Stromal cell of bone marrow (primary cell): ENCODE measurements around the gene RAD51C.
A peak's percentile ranks its signal among the peaks of the same experiment; 100 is the strongest.
"Not testable (repeated sequence)": the region's sequence is repeated elsewhere in the genome, so short reads cannot be mapped to it uniquely, and the experiment has no call there.

Experiments
- DNase-seq: peaks from one replicate; pipeline ENCODE4 v3.0.0-alpha.2; 2012; ENCODE audit warnings: low read depth

RAD51C gene

DNA sequence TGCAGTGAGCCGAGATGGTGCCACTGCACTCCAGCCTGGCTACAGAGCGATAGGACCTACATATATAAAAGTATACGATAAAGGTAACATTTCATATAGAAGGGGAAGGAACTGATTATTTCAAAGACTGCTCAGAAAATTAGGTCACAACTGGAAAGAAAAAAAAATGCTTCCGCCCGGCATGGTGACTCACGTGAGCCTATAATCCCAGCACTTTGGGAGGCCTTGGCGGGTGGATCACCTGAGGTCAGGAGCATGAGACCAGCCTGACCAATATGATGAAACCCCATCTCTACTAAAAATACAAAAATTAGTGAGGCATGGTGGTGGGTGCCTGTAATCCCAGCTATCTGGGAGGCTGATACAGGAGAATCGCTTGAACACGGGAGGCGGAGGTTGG is 8.4 kb upstream of the RAD51C start:
- DNase-seq: no peak

DNA sequence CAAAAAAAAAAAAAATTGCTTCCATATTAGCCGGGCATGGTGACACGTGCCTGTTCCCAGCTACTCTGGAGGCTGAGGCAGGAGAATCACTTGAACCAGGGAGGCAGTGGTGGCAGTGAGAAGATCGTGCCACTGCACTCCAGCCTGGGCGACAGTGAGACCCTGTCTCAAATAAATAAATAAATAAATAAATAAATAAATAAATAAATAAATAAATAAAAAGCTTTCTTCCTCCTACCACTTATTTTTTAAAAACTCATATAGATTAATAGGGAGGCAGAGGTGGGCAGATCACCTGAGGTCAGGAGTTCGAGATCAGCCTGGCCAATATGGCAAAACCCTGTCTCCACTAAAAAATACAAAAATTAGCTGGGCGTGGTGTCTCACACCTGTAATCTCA is 7.9 kb upstream of the RAD51C start:
- DNase-seq: not testable (repeated sequence)

- DNase-seq: no peak
These were observed 5.4 kb upstream of the RAD51C start for GRCh38 chr17:58686980-58687379.

DNA sequence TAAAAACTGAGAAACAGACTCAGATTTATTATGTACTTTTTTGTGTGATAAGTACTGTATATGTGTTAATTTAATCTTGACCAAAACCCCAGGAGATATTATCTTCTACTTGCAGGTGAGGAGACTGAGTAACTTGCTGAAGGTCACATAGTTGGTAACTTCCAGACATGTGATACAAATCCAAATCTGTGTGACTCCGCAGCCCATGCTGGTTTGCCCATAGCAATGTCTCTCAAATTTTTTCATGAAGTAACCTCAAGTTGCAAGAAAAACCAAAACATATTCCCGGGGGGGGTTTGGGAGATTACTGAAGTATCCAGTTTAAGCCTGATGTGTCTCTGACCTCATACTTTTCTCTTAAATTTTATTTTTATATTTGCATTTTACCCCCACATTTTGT is 3.9 kb upstream of the RAD51C start:
- no peak for DNase-seq

DNA sequence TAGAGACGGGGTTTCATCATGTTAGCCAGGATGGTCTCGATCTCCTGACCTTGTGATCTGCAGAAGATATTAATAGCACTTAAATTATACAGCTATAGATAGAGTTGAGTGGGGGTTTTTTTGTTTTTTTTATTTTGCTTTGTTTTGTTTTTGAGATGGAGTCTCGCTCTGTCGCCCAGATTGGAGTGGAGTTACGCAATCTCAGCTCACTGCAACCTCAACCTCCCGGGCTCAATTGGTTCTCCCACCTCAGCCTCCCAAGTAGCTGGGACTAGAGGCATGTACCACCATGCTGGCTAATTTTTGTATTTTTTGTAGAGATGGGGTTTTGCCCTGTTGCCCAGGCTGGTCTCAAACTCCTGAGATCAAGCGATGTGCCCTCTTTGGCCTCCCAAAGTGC is 2.4 kb upstream of the RAD51C start:
- DNase-seq: not testable (repeated sequence)

DNA sequence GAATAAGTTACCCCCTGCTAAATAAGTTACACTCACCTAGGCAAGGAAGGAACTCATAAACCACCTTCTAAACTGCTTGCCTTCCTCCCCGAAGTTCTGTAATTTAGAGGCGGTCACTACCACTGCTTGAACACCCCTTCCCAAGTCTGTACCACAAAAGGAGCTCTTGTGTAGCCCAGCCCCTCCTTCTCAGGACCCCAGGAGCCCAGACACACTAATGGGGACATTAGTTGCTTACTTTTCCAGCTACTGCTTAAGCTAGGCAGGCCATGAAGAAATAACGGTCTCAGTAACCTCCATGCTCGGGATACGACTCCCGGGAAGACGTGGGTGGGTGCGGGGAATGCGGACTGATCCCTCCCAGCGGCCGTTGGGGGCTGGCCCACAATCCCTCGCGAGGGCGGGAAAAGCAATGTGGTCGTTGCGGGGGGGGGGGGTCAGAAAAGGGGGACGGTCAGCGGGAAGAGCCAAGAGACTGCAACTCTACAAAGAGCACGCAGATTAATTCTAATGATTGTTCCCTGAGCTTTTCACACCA is 632 bp upstream of the RAD51C start, which contains the start of gene TEX14:
Gene TEX14, minus strand, starts transcription at position 345 of the 538 bp plus-strand sequence. CDS start 40,044 bp downstream, outside the sequence.
- DNase-seq: no peak

- no peak for DNase-seq
These were observed 806 bp downstream of the RAD51C start for GRCh38 chr17:58693208-58693607.

DNA sequence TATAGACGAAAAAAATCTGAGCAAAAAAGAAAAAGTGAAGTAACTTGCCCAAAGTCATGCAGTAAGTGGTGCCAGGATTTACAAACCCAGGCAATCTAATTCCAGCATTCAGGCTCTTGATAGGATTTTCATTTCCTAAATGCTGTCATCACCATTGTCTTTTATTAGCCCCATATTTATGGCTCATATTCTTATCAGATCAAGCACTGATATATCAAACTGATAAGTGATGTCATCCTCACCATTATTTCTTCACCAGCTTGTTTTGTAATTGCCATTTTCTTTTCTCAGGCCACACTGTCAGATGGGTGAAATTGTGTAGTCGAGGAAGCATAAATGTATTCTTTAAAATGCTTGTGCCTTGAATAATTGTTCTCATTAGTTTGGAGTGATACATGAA is 1.3 kb downstream of the RAD51C start:
- no peak for DNase-seq

GRCh38 chr17:58694302-58694701 is 1.9 kb downstream of the RAD51C start:
- no peak for DNase-seq

- no peak for DNase-seq
These were observed 2.4 kb downstream of the RAD51C start for GRCh38 chr17:58694826-58695225.

- no peak for DNase-seq
These were observed 7.4 kb downstream of the RAD51C start for GRCh38 chr17:58699771-58700170.

DNA sequence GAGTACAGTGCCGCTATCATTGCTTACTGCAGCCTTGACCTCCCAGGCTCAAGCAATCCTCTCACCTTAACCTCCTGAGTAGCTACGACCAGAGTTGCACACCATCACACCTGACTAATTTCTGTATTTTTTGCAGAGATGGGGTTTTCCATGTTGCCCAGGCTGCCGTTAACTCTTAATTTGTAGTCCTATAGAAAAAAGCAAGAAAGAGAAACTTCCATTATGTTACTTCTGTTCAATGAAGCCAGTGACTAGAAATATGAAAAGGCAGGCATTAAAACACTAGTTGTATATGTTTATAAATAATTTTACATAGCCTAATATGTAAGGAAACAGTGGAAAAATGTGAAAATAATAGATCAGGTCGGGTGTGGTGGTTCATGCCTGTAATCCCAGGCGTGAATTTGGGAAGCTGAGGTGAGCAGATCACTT is 9.7 kb downstream of the RAD51C start:
- DNase-seq: no peak

GRCh38 chr17:58702708-58703107 is 10.3 kb downstream of the RAD51C start:
- DNase-seq: no peak

- DNase-seq: peak; percentile 8
These were observed 10.9 kb downstream of the RAD51C start for GRCh38 chr17:58703137-58703915.

DNA sequence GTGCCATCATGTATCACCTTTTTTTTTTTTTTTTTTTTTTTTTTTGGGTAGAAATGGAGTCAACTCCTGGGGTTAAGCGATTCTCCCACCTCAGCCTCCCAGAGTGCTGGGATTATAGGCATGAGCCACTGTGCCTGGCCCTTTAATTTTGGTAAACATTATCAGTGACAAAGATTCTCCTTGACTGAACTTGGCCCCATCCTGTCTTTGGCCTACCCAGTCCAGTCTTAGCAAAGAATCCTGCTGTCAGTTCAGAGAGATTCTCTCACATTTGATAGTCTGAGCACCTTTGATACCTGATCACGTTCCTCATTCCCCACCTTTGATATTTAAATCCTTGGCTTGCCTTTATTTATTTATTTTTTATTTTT is 11.5 kb downstream of the RAD51C start:
- no peak for DNase-seq

DNA sequence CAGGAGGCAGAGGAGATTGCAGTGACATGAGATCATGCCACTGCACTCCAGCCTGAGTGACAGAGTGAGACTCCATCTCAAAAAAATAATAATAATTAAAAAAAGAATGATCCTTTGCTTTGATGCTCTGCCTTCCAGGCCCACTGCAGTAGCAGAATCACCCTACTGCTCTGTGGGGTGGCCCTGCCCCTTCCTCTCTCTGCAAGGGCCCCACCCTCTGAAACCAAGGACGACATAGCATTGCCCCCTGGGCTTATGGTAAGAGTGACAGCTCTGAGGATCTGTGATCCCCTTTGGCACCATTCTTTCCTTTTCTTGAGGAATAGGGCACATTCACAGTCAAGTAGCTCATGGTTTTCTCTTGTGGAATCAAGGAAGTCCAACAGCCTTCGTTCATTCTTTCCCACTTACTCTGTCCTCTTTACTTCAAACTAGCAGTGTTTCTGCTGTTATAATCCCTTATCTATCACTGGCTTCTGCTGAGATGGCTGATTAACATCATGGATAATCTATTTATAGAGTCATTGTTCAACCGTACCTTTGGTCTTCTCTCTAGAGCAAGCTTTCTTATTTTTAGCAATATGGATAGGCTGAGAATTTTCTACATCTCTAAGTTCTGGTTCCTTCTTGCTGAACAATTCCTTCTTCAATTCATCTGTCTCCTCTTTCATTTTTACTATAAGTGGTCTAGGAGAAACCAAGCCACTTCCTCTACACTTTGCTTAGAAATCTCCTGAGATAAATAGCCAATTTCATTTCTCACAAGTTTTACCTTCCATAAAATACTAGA is 14.1 kb downstream of the RAD51C start:
- no peak for DNase-seq

GRCh38 chr17:58710948-58711552 is 18.6 kb downstream of the RAD51C start:
- peak; percentile 47 for DNase-seq

GRCh38 chr17:58722274-58722673 is 29.9 kb downstream of the RAD51C start:
- no peak for DNase-seq

- DNase-seq: no peak
These were observed 30.3 kb downstream of the RAD51C start for GRCh38 chr17:58722696-58723095.

DNA sequence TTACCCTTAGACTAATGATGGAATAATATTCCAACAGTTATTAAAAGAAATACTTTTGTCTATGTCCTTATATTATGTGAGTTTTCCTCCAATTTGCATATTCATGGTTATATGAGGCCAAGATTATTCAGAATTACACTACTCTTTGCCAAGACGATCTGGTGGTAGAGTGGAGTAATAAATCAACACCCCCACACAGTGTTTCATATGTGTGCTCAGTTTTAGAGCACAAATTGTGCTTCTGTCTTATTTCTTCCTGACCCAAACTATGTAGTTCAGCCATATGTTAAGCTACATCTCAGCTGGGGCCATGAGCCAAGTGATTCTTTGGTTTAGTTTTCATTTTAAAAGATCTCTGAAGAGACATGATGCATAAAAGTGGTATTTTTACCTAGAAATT is 36.4 kb downstream of the RAD51C start:
- DNase-seq: peak; percentile 1

GRCh38 chr17:58730937-58731336 is 38.5 kb downstream of the RAD51C start:
- DNase-seq: no peak

- no peak for DNase-seq
These were observed 41.6 kb downstream of the RAD51C start for GRCh38 chr17:58734040-58734439.

- no peak for DNase-seq
These were observed 42.4 kb downstream of the RAD51C start for GRCh38 chr17:58734811-58735210.
